Non-pigmented ciliary epithelial cell (primary cell): ENCODE results near the gene PSAT1.
A peak's percentile ranks its signal among the peaks of the same experiment; 100 is the strongest.
"Not testable (repeated sequence)": the region's sequence is repeated elsewhere in the genome, so short reads cannot be mapped to it uniquely, and the experiment has no call there.

Source experiments
- DNase-seq: peaks from one replicate; pipeline ENCODE4 v3.0.0-alpha.2; 2010; ENCODE audit warnings: low read depth

PSAT1 gene

DNA sequence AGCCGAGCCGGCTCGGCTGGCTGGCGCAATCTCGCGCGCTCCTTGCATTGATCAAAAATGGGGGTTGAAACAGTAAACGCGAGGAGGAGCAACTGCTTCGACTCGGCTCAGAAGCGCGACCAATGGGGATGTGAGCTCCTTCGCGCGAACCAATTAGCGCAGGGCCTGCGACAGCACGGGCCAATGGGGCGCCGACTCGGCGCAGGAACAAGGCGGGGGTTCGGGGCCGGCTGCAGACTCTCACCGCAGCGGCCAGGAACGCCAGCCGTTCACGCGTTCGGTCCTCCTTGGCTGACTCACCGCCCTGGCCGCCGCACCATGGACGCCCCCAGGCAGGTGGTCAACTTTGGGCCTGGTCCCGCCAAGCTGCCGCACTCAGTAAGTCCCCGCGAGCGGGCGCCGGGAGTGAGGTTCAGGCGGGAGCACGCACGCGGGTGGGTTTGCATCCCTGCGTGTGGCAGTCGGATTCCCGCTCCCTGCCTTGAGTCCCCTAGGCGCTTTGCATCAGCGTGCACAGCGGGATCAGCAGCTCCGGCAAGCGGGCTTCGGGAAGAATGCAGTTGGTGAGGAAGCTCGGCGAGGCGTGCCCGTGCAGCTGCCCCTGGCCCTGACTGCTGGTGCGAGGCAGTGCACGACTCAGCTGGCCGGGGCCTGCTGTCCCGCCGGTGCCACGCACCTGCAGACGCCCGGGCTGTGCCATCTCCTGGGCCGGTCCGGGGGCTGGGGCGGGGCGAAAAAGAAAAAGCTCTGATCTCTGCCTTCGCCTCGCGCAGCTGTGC is at the start of gene PSAT1:
TSS of gene PSAT1 (plus strand) at position 233 of the 779 bp plus-strand sequence. CDS start at position 319, 86 bp downstream.
- peak; percentile 88 for DNase-seq

DNA sequence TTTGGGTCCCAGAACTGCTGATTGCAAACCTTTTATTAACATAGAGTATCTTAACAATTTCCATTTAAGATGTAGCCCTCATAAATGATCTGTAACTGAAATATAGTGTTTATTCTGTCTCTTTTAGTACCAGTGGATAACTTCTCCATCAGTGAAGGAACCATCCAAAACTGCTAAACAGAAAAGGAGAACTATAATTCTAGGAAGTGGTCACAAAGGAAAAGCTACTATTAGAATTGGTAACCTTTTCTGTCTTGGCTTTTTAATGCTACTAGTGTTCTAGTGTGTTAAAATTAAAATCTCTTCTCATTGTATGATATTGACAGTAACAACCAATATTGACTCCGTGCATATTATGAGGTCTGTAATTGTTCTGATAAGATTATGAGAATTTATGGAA is 48.3 kb upstream of the PSAT1 start:
- no peak for DNase-seq

- no peak for DNase-seq
Measured at GRCh38 chr9:78249542-78249941, 47.4 kb upstream of the PSAT1 start.

- no peak for DNase-seq
Measured at GRCh38 chr9:78252616-78253015, 44.3 kb upstream of the PSAT1 start.

DNA sequence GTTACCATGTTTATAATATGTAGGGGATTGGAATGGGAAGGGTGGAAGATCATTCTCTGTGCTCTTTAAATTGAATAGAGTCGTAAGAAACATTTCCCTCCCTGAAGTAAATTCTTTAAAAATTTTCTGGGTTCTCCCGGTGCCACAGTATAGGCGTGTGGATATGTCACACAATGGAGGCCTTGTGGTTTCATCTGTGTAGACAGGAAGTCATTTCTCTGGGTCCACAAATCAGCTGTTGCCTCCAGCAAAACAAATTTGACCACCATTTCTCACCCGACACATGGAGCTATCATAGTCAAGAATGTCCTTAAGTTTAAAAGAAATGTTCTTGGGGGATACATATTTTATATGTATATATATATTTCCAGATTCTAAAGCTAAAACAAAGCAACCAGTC is 43.6 kb upstream of the PSAT1 start:
- DNase-seq: no peak

DNA sequence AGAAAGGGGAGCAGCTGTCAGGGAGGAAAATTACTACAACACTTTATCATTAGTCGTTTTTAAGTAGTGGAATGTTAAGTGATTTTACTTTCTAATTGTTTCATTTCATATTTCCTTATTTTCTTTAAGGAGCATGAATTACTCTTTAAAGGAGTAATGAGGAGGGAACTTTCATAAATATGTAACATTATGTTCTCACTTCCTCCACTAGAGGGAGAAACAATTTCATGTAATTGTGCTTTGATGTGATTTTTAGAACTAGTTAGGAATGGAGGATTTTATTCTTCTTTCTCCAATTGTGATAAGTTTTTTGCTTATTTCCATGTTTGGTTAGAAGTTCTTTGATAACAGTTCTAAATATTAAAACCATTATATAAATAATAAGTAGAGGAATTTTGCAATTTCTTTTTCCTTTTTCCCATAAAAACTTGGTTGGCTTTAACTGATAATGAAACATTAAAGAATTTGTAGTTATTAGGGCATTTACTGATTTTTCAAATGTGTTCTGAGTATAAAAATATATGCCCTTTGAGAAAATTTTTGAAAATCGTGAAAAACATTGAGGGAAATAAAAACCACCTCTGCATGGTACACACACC is 35.4 kb upstream of the PSAT1 start:
- DNase-seq: no peak

DNA sequence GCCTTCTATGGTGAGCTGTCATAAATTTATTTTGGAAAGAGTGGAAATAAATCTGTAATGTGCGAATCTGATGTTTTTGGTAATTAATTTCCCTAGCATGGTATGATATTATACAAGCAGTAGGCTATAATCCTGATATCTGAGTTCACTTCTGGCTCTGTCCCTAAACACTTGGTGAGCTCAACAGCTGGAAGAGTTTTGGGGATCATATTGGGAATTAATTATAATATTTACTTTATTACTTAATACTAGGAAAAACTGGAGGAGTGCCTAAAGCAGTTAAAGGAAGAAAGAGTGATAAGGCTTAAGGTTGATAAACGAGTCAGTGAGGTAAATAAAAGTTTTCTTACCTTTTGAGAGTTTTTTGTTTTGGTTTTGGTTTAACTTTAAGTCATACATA is 34.3 kb upstream of the PSAT1 start:
- no peak for DNase-seq

- no peak for DNase-seq
Measured at GRCh38 chr9:78267889-78268288, 29.0 kb upstream of the PSAT1 start.

GRCh38 chr9:78269784-78270183 is 27.1 kb upstream of the PSAT1 start:
- no peak for DNase-seq

DNA sequence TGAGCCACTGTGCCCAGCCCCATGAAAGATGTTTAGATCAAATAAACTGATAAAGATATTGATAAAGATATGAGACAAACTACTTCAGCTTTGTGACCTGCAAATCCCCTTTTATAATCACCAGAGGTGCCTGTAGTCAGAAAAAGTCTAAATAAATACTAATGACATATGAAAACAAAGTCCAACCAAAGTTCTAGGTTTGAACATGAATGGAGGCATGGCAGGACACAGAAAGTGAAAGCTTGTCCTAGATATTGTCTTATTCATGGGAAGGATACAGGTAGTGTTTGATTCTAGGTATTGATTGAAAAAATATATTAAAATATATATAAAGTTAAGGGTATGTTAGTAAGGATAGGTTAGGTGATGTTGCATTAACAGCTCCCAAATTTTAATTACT is 24.6 kb upstream of the PSAT1 start:
- no peak for DNase-seq

DNA sequence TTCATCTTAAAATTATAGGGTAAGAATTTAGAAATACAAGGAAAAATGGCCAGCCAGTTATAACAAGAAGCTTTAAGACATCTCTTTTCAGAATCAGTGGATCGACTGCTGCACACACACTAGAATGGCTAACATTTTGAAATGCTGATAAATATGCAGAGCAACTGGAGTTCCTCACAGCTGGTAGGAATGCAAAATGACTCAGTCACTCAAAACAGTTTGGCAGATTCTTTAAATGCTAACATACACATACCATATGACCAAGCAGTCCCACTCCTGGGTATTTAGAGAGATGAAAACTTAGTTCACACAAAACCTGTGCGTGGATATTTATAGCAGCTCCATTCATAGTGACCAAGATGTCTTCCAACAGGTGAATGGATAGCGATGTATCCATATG is 23.2 kb upstream of the PSAT1 start:
- no peak for DNase-seq

DNA sequence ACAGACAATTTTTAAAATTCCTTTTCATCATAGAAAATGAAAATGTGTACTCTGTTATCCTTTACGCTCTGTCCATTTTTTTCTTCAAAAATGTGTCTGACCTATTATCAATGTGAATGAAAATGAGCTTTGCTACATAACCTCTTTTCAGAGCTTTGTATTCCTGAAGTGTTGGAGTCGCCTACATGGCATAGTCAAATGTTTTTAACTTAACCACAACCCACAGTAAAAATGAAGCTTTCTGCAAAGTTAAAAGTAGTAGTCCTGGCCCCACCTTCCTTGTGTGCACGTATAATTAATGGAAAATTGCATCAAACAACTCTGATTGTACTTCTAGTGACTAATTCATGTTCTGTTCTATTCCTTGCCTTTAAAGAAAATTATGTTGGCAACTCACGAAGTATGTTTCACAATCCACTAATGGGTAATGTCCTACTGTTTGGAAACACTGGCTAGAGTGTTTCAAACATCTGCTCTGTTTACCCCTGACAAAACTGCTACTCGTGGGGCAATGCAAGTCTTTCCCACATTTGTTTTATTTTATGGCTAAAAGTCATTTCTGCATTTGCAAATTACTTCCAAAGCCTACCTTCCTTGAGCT is 18.6 kb upstream of the PSAT1 start:
- no peak for DNase-seq

- no peak for DNase-seq
Measured at GRCh38 chr9:78278801-78279200, 18.1 kb upstream of the PSAT1 start.

DNA sequence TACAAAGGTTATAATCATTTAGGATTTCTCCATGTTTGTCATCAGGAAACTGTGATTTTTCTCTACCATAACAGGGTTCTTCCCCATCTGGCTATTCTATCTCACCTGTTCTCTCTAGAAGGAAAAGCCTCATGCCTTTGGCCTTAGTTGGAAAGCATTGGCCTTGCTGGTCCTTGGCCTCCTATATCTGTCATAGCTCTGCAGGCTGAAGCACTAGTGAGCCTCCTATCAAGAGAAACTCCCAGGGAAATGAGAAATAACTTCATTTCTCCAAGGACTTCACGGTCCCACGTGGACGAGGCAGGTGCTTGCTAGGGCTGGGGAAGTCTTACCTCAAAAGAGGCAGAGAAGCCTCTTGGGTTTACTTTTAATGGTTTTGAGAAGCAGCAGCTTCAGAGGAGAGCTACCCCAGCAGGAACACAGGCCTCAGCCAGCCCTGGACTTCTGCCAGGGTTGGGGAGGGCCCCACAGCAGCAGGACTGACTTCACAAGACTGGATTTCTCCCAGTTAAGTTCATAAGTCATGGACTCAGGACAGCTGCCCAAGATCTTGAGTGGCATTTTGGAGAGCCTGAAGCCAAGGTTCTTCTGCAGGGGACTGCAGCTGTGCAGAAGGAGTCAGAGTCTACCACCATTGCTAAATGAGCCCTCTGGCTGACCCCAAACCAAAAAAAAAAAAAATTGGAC is 15.8 kb upstream of the PSAT1 start:
- DNase-seq: peak; percentile 38

DNA sequence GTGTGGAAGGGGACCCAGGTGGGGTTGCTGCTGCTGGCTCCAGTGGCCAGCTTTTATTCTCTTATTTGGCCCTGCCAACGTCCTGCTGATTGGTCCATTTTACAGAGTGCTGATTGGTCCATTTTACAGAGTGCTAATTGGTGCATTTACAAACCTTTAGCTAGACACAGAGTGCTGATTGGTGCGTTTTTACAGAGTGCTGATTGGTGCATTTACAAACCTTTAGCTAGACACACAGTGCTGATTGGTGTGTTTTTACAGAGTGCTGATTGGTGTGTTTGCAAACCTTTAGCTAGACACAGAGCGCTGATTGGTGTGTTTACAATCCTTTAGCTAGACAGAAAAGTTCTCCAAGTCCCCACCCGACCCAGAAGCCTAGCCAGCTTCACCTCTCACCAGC is 12.7 kb upstream of the PSAT1 start:
- not testable (repeated sequence) for DNase-seq

DNA sequence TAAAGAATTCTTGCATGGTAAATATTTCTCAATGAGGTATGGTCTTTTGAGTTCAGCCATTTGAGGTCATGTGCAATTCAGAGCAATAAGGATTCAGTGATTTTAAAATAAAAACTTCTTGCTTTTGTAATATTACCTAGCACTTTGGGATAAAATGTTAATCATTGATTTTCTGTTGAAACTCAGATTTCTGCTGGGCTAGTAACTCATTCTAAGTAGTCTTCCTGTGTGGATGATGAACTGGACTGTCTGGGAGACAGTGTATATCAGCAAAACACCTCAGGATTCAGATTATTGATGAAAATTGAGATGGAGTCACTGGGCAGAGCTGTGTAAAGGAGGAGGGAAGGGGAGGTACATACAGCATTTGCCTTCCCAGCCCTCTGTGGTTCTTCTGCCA is 10.8 kb upstream of the PSAT1 start:
- no peak for DNase-seq

- no peak for DNase-seq
Measured at GRCh38 chr9:78286946-78287388, 10.0 kb upstream of the PSAT1 start.

DNA sequence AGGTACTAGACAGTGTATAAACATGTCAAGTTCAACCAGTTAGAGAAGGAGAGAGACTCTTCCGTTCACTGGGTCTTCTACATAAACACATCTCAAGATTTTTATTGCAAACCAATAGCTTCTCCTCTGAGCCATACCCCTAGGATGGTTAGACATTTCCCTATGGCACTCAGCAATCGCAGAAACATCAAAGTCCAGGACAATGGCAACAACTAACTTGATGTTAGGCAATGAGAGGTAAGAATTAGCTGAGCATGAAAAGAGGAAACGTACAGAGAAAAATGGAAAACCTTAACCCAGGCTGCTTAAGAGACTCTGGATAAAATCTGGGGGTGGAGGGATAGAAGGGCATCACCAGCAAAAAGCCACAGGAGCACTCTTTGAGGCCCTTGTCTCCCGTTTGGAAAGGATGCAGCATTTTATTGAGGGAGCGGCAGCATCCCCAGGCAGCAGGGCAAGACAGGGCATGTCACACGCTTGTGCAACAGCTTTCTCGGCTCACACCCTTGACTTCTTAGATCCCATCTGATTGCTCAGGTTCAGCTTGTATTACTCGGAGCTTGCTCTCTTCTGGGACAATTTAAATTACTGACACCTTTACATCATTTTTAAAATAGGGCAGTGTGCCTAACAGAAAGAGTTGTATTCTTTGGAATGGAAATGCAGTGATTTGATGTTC is 8.6 kb upstream of the PSAT1 start:
- DNase-seq: no peak

GRCh38 chr9:78289474-78289873 is 7.5 kb upstream of the PSAT1 start:
- no peak for DNase-seq

DNA sequence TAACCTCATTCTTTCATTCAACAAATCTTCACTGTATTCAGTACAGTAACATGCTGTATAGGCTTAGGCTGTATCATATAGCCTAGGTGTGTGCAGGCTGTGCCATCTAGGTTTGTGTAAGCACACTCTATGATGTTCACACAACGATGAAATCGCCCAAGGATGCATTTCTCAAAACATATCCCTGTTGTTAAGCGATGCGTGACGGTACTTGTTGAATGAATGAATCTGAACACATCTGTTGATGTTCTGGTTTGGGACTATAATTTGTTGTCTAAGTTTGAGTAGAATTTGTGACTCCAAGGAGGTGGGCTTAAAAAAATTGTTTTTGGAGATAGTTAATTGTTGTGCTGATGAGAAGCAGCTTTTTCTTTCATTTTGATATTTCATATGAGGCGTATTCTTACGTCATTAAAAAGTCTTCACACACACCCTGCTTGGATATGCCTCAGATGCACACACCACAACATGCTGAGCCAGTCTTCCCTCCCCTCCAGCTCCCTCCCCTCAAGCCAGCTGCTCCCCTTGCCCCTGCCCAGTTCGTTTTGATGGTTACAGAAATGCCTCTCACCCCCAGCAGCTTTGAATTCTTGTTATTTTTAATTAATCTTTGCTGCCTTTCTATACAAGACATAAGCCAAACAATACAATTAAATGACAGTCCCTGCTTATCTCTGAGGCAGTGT is 5.5 kb upstream of the PSAT1 start:
- no peak for DNase-seq

DNA sequence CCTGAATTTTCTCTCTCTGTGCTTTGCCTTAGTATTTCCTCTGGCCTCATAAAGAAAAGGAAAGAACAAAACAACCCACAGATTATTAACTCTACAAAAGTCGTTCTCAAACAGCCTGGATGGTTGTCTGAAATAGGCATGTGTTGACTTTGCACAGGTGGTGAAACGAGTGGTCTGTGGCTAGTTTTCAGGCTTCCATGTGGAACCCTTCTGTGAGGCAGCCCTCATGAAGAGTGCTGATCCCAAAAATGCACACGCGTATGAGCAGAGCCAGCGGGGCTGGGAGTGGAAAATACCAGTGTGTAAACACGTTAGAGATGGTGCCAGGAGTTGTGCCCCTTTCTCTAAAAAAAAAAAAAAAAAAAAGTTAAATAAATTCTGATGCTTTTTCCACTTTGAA is 4.9 kb upstream of the PSAT1 start:
- DNase-seq: no peak
